Measurements from ENCODE around the gene COX7A1. TPM values are rescaled to one million over a fixed set of nuclear protein-coding genes. Genes with fewer than 3 reads are reported as not detected.

COX7A1 gene
- total and polyA plus RNA-seq, 10 of the 15 experiments (the other 5 are each of a cell fraction or from before 2014, with no cell fraction given): not detected

GRCh38 chr19:36114721-36115452 is 37.4 kb downstream of the COX7A1 start, which contains the start of gene POLR2I (continued):
- TF ChIP-seq, protein P1, sequence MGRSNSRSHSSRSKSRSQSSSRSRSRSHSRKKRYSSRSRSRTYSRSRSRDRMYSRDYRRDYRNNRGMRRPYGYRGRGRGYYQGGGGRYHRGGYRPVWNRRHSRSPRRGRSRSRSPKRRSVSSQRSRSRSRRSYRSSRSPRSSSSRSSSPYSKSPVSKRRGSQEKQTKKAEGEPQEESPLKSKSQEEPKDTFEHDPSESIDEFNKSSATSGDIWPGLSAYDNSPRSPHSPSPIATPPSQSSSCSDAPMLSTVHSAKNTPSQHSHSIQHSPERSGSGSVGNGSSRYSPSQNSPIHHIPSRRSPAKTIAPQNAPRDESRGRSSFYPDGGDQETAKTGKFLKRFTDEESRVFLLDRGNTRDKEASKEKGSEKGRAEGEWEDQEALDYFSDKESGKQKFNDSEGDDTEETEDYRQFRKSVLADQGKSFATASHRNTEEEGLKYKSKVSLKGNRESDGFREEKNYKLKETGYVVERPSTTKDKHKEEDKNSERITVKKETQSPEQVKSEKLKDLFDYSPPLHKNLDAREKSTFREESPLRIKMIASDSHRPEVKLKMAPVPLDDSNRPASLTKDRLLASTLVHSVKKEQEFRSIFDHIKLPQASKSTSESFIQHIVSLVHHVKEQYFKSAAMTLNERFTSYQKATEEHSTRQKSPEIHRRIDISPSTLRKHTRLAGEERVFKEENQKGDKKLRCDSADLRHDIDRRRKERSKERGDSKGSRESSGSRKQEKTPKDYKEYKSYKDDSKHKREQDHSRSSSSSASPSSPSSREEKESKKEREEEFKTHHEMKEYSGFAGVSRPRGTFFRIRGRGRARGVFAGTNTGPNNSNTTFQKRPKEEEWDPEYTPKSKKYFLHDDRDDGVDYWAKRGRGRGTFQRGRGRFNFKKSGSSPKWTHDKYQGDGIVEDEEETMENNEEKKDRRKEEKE (IDR thresholded peaks at IDR 0.05): no peak
- TF ChIP-seq ZNF384 (IDR thresholded peaks at IDR 0.05; ENCODE audit: borderline replicate concordance, low read depth, low read length) (no peak), CBX3 (IDR thresholded peaks at IDR 0.05; ENCODE audit: borderline replicate concordance, low read depth) (no peak), PML (IDR thresholded peaks at IDR 0.05; ENCODE audit: low read length) (peak; percentile 78; the same call in 1 of the 2 replicates), CEBPZ (IDR thresholded peaks at IDR 0.05; ENCODE audit: low read depth, low read length) (no peak), TCF7 (IDR thresholded peaks at IDR 0.05; ENCODE audit: borderline replicate concordance) (no peak), HSF1 (IDR thresholded peaks at IDR 0.05; ENCODE audit: low read depth, low read length) (0 out of 2 replicates have a peak, but pooled peaks have one; percentile 37), HDGF (IDR thresholded peaks at IDR 0.05) (peak; percentile 89; the same call in 1 of the 2 replicates), ATF7 (IDR thresholded peaks at IDR 0.05; ENCODE audit: low read depth) (peak; percentile 14; the same call in 1 of the 2 replicates), ZNF207 (IDR thresholded peaks at IDR 0.05; ENCODE audit: borderline replicate concordance) (peak; percentile 92), RELB (IDR thresholded peaks at IDR 0.05; ENCODE audit: low read depth) (peak; percentile 65; the same call in 1 of the 2 replicates), POLR2A (IDR thresholded peaks at IDR 0.05; ENCODE audit: low read depth, low read length) (peak; percentile 85), REST (IDR thresholded peaks at IDR 0.05; ENCODE audit: low read depth, low read length) (no peak), YY1 (IDR thresholded peaks at IDR 0.05; ENCODE audit: low read depth, low read length) (peak; percentile 91), SPI1 (IDR thresholded peaks at IDR 0.05; ENCODE audit: borderline replicate concordance, insufficient read depth, low read depth, low read length) (no peak)
- TF ChIP-seq, protein P2, sequence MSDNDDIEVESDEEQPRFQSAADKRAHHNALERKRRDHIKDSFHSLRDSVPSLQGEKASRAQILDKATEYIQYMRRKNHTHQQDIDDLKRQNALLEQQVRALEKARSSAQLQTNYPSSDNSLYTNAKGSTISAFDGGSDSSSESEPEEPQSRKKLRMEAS (IDR thresholded peaks at IDR 0.05; ENCODE audit: low read depth, low read length): peak; percentile 100

Data from GM12878 (cell line).